Right ventricle myocardium superior (tissue), 1 donor: ENCODE results near the gene CAP1. TPM values are rescaled to one million over a fixed set of nuclear protein-coding genes. Genes with fewer than 3 reads are reported as not detected.
"Not testable (repeated sequence)": the region's sequence is repeated elsewhere in the genome, so short reads cannot be mapped to it uniquely, and the experiment has no call there.

ENCODE experiments used
- ATAC-seq: fragments of 200-7000 bp; cut with Tn5 transposase; one replicate; pipeline ENCODE4 v1.9.1; 2020; ENCODE audit warnings: mild to moderate bottlenecking; ENCODE audit not compliant: poor library complexity
- DNase-seq: peaks from one replicate; pipeline ENCODE4 v3.0.0-alpha.2; 2020
- intact Hi-C: fragments of 100-400 bp; cut with DNase I; formaldehyde crosslinking; loops from one replicate; pipeline ENCODE4 v1.11.2; 2022
- total RNA-seq: library from RNA; stranded (reverse); fragmentation: NEBNext Ultra II Directional; extraction: Animal tissue kit (Norgen Biotek cat#: 25700); gene quantifications from one replicate; pipeline ENCODE4 v1.2.1, GENCODE V29; 2021
- donor health status: DM: no; HTN: yes; CAD: no; lungs with severe emphysema.

The CAP1 gene
- total RNA-seq, 1 donor from 2014 or later, result 72.6 TPM

GRCh38 chr1:40024671-40025070 is 15.9 kb upstream of the CAP1 start:
- intact Hi-C loops, result no loop called here
- ATAC-seq, result no peak
- no peak for DNase-seq

- ATAC-seq (no peak), DNase-seq (no peak)
- intact Hi-C loops, result no loop called here
Measured at GRCh38 chr1:40027647-40028046, 12.9 kb upstream of the CAP1 start.

GRCh38 chr1:40029608-40030007 is 10.9 kb upstream of the CAP1 start:
- intact Hi-C loops, result no loop called here
- ATAC-seq (no peak), DNase-seq (no peak)

- intact Hi-C loops, result no loop called here
- ATAC-seq (no peak), DNase-seq (no peak)
Measured at GRCh38 chr1:40030528-40031135, 9.9 kb upstream of the CAP1 start.

GRCh38 chr1:40032240-40032891 is 8.2 kb upstream of the CAP1 start:
- ATAC-seq (peak; percentile 37), DNase-seq (no peak)
- intact Hi-C loops, result no loop called here

GRCh38 chr1:40034869-40035268 is 5.7 kb upstream of the CAP1 start:
- no peak for DNase-seq
- intact Hi-C loops, result no loop called here
- no peak for ATAC-seq

GRCh38 chr1:40036574-40036973 is 4.0 kb upstream of the CAP1 start:
- DNase-seq (peak; percentile 84), ATAC-seq (peak; percentile 11)
- intact Hi-C loops, result no loop called here

- intact Hi-C loops, DNase-seq, ATAC-seq: not testable (repeated sequence)
Measured at GRCh38 chr1:40037254-40037653, 3.3 kb upstream of the CAP1 start.

GRCh38 chr1:40038697-40039096 is 1.8 kb upstream of the CAP1 start:
- DNase-seq, result no peak
- no peak for ATAC-seq
- intact Hi-C loops, result no loop called here

GRCh38 chr1:40039245-40039756 is 1.2 kb upstream of the CAP1 start:
- ATAC-seq (peak; percentile 3), DNase-seq (no peak)
- intact Hi-C loops, result no loop called here

GRCh38 chr1:40039757-40040510 is 595 bp upstream of the CAP1 start:
- intact Hi-C loops, result no loop called here
- DNase-seq (peak; percentile 95), ATAC-seq (peak; percentile 78)

GRCh38 chr1:40041466-40041838 is 923 bp downstream of the CAP1 start:
- intact Hi-C loops, result no loop called here
- ATAC-seq (no peak), DNase-seq (no peak)

- DNase-seq (no peak), ATAC-seq (no peak)
- intact Hi-C loops, result no loop called here
Measured at GRCh38 chr1:40042341-40042740, 1.8 kb downstream of the CAP1 start.

- intact Hi-C loops, result no loop called here
- DNase-seq (no peak), ATAC-seq (no peak)
Measured at GRCh38 chr1:40044110-40044509, 3.6 kb downstream of the CAP1 start.

- ATAC-seq (no peak), DNase-seq (no peak)
- intact Hi-C loops, result no loop called here
Measured at GRCh38 chr1:40045182-40045581, 4.7 kb downstream of the CAP1 start.

- intact Hi-C loops, result no loop called here
- DNase-seq (no peak), ATAC-seq (no peak)
Measured at GRCh38 chr1:40045766-40046165, 5.2 kb downstream of the CAP1 start.

- no peak for DNase-seq
- intact Hi-C loops, result no loop called here
- no peak for ATAC-seq
Measured at GRCh38 chr1:40047276-40047675, 6.7 kb downstream of the CAP1 start.

GRCh38 chr1:40047769-40048168 is 7.2 kb downstream of the CAP1 start:
- no peak for DNase-seq
- no peak for ATAC-seq
- intact Hi-C loops, result no loop called here

- ATAC-seq (peak; percentile 16), DNase-seq (no peak)
- intact Hi-C loops, result no loop called here
Measured at GRCh38 chr1:40049725-40050124, 9.2 kb downstream of the CAP1 start.

GRCh38 chr1:40050863-40051262 is 10.3 kb downstream of the CAP1 start:
- no peak for ATAC-seq

More at GRCh38 chr1:40050863-40051262, 10.3 kb downstream of the CAP1 start:
- no peak for DNase-seq
- intact Hi-C loops, result no loop called here
